Activated CD8-positive, alpha-beta memory T cell treated with anti-CD3 and anti-CD28 coated beads, Interleukin-2, amount 50 U/mL, for 1 hour (primary cell): Measurements from ENCODE around the gene ADARB2.
"Not testable (repeated sequence)": the region's sequence is repeated elsewhere in the genome, so short reads cannot be mapped to it uniquely, and the experiment has no call there.

Experiments
- DNase-seq: peaks from one replicate; pipeline ENCODE4 v3.0.0-alpha.2; 2020; ENCODE audit errors: extremely low read depth

ADARB2 gene

GRCh38 chr10:1737222-1738061, at the start of gene ADARB2:
ADARB2 (minus strand) TSS chr10:1737525.
- DNase-seq: no peak

GRCh38 chr10:1785835-1786234, 48.5 kb upstream of the ADARB2 start:
- no peak for DNase-seq

- no peak for DNase-seq
Measured at GRCh38 chr10:1782841-1783240, 45.5 kb upstream of the ADARB2 start.

GRCh38 chr10:1779796-1780195, 42.5 kb upstream of the ADARB2 start:
- no peak for DNase-seq

GRCh38 chr10:1778375-1778969, 41.1 kb upstream of the ADARB2 start:
- no peak for DNase-seq

- DNase-seq: no peak
Measured at GRCh38 chr10:1776127-1776662, 38.9 kb upstream of the ADARB2 start.

GRCh38 chr10:1774796-1775195, 37.5 kb upstream of the ADARB2 start:
- no peak for DNase-seq

- DNase-seq: not testable (repeated sequence)
Measured at GRCh38 chr10:1773204-1773603, 35.9 kb upstream of the ADARB2 start.

- DNase-seq: no peak
Measured at GRCh38 chr10:1766049-1766448, 28.7 kb upstream of the ADARB2 start.

GRCh38 chr10:1762076-1762475, 24.8 kb upstream of the ADARB2 start:
- no peak for DNase-seq

GRCh38 chr10:1754506-1755153, 17.3 kb upstream of the ADARB2 start:
- no peak for DNase-seq

- DNase-seq: no peak
Measured at GRCh38 chr10:1752153-1752552, 14.8 kb upstream of the ADARB2 start.

- DNase-seq: no peak
Measured at GRCh38 chr10:1747590-1748157, 10.3 kb upstream of the ADARB2 start.

GRCh38 chr10:1746796-1747195, 9.5 kb upstream of the ADARB2 start:
- no peak for DNase-seq

- no peak for DNase-seq
Measured at GRCh38 chr10:1745780-1746456, 8.6 kb upstream of the ADARB2 start.

- DNase-seq: no peak
Measured at GRCh38 chr10:1744524-1744923, 7.2 kb upstream of the ADARB2 start.

- DNase-seq: no peak
Measured at GRCh38 chr10:1743141-1743540, 5.8 kb upstream of the ADARB2 start.

- DNase-seq: no peak
Measured at GRCh38 chr10:1741450-1741849, 4.1 kb upstream of the ADARB2 start.

GRCh38 chr10:1739751-1740150, 2.4 kb upstream of the ADARB2 start:
- DNase-seq: no peak

- DNase-seq: no peak
Measured at GRCh38 chr10:1738950-1739349, 1.6 kb upstream of the ADARB2 start.

- DNase-seq: no peak
Measured at GRCh38 chr10:1736972-1737221, 428 bp downstream of the ADARB2 start.
